Midbrain (tissue), 1 donor: ENCODE results near the gene PGM1.
A peak's percentile ranks its signal among the peaks of the same experiment; 100 is the strongest.
"Not testable (repeated sequence)": the region's sequence is repeated elsewhere in the genome, so short reads cannot be mapped to it uniquely, and the experiment has no call there.

Experiments
- DNase-seq: peaks from one replicate; lab custom pipeline; 2025; lab: John Stamatoyannopoulos, UW

The PGM1 gene

DNA sequence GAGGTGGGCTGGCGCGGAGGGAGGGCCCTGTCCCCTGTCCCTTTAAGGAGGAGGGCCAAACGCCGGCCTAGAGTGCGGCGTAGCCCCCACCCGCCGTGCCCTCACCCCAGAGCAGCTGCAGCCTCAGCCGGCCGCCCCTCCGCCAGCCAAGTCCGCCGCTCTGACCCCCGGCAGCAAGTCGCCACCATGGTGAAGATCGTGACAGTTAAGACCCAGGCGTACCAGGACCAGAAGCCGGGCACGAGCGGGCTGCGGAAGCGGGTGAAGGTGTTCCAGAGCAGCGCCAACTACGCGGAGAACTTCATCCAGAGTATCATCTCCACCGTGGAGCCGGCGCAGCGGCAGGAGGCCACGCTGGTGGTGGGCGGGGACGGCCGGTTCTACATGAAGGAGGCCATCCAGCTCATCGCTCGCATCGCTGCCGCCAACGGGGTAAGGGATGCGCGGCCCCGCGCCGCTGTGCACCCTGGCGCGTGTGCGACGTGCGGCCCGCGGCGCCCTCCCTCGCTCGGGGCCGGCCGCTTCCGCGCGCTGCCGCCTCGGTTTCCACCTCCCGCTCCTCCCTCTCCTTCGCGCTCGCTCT, at the start of gene PGM1:
PGM1 (plus strand) TSS at position 109 of the 583 bp plus-strand sequence; CDS start at position 187, 78 bp downstream.
- peak; percentile 74 for DNase-seq

DNA sequence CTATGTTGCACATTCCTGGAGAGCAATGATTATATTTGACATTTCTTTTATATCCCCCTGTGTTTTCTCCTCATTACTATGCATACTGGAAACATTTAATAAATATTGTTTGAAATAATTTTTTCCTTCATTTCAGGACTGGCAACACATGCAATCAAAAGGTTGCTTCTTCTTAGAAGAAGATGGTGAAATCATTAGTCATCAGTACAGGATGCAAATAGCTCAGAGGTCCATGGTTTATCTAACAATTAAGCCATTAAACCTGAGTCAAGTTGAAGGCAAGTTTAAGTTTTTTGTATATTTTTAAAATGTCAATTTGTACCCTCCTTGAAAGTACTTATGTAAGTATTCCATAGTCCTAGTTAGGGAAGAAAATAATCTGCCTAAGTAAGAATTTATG, 47.4 kb upstream of the PGM1 start:
- DNase-seq: no peak

DNA sequence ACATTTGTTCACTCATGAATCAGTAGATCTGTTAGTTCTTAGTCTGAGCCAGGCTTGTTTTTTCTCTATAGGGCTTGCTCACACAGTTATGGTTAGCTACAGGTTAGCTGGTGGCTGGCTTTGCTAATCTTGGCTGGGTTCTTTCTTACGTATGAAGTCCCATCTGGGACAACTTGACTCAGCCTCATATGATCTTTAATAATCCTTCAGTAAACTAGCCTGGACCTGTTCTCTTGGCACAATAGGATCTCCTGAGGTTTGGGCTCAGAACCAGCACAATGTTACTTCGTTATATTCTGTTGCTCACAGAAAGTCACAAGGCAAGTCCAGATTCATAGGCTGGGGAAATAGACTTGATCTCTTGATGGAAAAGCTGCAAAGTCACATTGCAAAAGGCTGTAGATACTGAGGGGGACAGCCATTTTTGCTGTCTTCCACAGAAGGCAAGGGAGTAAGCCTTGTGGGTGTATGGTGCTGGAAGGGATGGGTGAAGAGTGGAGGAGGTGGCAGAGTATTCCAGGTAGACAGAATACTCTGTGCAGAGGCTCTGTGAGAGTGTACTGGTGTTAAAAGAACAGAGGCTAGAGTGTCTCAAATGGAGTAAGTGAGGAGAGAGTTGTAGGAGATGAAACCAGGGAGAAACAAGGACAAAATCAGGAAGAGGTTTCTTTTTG, 45.5 kb upstream of the PGM1 start:
- no peak for DNase-seq

DNA sequence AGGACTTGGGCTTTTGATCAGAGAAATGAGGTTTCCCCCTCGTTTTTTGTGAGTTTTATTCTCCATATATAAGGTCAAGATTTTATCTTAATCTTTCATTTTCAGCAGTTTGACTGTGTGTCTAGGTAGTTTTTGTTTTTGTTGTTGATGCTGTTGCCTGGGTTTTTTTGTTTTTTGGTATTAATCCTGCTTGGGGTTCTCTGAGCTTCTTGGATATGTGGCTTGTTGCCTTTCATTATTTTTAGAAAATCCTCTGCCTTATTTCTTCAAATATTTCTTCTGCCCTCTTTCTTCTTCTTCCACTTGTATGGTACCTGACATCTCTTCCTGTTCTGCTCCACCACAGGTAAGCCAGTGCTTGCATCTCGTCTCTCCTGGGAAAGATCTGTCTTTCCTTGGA, 44.9 kb upstream of the PGM1 start:
- DNase-seq: no peak

DNA sequence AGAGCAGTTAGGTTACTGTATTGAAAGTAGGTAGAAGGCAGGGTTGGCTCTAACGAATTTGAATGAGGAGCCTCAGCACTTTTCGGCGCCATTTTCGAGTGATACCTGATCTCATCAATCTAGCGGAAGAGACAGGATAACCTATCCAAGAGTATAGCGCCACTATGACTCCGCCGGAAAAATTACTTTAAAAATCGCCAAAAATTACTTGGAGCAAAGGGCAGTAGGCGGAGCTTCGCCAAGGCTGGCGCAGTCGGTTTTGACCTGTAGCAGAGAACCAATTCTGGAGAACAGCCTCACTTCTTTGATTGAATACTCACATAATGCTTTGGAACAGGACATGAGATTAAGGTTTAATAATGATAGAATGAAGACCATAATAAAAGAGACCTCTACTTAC, 44.3 kb upstream of the PGM1 start:
- no peak for DNase-seq

DNA sequence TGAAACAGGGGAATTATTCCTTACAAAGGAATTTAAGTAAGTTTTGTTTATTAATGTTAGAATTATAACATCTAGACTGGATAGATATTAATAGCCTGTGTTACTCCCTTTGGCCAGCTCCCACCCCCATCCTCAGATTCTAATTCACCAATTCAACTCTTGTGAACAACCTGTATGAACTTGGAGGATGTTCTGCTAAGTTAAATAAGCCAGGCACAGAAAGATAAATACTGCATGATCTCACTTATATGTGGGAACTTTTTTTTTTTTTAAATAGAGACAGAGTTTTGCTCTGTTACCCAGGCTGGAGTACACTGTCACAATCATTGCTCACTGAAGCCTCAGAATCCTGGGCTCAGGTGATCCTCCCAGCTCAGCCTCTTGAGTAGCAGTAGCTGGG, 37.7 kb upstream of the PGM1 start:
- no peak for DNase-seq

DNA sequence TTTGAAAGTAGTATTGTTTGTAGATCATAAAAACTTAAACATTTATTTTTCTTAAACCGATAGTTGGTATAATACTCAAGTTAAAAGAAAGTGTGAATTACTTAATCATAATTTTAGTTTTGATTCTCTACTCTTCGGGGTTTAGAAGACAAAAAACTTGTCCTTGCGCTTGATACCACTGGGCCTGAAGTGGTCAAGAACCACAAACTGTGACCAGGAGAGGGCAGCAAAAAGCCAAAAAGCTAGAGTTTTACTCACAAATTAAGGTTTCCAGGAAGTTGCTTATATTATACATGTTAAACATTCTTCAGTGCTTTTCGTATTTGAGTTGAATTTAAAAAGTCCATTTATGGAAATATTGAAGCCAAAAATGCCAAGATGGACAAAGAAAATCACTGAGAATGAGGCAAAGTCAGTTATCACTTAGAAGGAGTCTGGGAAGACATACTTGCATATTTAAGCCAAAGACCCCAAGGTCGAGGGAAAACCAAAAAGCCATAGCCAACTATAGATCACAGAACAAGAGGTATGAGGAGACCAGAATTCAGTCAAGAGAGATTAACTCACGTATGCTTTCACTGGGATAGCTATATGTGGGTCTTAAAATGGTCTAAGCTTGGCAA, 35.7 kb upstream of the PGM1 start:
- peak; percentile 20 for DNase-seq

DNA sequence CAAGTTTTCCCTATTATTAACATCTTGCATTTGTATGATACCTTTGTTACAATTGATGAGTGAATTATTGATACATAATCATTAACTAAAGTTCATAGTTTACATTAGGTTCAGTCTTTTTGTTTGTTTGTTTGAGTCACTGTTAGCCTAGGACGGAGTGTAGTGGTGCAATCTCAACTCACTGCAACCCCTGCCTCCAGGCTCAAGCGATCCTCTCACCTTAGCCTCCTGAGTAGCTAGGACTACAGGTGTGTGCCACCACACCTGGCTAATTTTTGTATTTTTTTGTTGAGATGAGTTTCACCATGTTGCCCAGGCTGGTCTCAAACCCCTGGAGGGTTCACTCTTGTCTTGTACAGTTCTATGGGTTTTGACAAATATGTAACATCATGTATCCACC, 33.9 kb upstream of the PGM1 start:
- DNase-seq: no peak

DNA sequence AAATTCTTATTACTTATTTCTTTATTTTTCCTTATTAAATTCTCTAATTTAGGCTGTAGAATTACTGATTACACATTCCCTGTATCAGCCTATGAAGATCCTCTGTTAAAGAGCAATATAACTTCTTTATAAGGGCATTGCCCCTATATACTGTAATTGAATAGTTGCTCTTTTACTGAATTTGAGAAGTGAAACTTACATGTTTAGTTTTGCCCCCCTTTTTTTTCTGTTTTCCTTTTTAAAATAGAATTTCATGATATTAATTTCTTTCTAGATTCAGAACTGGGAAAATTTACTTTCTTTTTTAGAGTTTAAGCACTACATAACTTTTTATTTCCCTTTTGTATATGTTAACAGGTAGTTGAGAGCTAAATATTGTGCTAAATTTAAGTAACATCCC, 29.5 kb upstream of the PGM1 start:
- no peak for DNase-seq

DNA sequence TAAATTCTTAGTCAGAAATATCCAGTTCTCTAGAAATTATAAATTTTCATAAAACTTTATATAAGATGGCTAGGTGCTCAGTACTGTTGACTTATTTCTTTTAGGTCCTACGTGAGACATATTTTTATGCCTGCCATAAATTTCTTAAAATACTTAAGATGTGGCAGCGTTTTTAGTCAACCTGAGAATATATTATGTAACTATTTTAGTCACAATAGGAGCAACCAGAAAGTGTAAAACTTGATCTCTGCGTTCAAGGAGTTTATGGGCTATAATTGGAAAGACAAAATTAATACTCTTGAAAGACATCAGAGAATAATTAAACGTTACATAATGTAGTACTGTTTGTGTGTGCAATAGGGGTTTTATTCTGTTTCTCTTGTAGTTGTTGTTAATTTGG, 24.1 kb upstream of the PGM1 start:
- DNase-seq: no peak

DNA sequence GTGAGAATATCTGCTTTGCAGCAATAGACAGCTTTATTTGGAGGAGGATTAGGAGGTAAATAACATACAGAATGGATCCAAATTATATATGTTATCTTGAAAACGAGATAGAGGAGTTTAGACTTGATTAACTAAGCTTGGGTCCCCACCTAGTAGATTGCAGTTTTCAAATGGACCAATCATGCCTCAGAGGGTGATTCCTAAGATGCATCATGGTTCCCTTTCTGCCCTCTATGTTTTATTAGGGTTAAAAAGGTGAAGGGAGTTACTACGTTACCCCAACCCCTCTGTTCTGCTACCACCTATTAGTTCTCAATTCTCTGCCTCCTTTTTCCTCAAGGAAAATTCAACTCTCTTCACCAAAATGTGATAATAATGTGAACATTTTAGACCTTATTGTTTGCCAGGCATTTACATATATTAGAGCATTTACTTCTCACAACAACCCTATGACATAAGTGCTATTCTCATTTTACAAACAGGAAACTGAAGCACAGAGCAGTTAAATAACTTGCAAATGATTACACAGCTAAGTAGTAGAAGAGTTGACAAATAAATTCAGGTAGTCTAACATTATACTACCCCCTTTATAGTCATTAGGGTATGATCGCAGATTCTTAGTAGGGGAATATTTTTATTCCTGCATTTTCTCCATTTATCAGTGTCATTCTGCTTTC, 23.4 kb upstream of the PGM1 start:
- no peak for DNase-seq

DNA sequence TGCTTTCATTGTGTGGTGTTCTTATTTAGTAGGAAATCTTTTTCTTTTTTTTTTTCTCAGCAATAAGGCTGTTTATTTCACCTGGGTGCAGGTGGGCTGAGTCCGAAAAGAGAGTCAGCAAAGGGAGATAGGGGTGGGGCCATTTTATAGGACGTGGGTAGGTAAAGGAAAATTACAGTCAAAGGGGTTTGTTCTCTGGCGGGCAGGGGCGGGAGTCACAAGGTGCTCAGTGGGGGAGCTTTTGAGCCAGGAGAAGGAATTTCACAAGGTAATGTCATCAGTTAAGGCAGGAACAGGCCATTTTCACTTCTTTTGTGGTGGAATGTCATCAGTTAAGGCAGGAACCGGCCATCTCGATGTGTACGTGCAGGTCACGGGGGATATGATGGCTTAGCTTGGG, 20.5 kb upstream of the PGM1 start:
- not testable (repeated sequence) for DNase-seq

DNA sequence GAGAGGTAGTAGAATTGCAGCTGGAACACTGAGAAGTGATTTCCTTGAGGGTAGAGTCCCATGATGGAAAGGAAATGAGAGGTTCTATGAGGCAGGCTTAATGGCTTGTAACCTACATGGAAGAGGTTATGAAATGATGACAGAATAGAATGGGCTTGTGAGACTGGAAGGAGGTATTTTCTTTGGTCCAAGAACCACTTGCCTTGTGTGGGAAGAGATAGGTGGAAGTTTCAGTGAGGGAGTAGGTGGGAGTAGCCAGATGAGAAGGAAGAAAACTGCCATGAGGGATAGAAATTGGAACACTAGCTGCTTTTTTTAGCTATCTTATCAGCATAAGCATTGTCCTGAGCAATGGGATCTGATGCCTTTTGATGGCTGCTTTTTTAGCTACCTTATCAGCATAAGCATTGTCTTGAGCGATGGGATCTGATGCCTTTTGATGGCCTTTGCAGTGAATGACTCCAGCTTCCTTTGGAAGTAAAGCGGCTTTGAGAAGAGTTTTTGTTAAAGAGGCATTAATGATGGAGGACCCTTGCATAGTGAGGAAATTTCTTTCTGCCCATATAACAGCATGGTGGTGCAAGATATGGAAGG, 18.9 kb upstream of the PGM1 start:
- DNase-seq: not testable (repeated sequence)

DNA sequence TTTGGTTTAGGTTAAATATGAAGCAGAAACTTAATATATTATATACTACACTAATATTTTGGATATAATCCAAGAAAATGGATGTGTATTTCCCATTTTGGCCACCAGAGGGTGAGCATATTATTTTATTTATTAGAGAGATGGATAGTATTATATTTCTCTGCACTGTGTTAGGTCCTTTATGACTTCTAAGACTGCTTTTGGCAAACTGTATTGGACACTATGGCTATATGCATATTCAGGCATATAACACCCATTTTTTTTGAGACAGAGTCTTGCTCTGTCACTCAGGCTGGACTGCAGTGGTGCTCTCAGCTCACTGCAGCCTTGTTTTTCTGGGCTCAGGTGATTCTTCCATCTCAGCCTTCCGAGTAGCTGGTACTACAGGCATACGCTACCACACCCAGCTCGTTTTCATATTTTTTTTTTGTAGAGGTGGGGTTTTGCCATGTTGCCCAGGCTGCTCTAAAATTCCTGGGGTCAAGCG, 17.8 kb upstream of the PGM1 start:
- DNase-seq: peak; percentile 1

DNA sequence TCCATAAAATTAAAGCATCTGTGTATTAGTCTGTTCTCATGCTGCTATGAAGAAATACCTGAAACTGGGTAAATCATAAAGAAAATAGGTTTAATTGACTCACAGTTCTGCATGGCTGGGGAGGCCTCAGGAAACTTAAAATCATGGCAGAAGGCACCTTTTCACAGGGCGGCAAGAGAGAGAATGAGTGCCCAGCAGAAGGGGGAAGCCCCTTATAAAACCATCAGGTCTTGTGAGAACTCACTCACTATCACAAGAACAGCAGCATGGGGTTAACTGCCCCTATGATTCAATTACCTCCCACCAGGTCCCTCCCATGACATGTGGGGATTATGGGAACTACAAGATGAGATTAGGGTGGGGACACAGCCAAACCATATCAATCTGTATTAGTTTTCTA, 6.9 kb upstream of the PGM1 start:
- DNase-seq: not testable (repeated sequence)

DNA sequence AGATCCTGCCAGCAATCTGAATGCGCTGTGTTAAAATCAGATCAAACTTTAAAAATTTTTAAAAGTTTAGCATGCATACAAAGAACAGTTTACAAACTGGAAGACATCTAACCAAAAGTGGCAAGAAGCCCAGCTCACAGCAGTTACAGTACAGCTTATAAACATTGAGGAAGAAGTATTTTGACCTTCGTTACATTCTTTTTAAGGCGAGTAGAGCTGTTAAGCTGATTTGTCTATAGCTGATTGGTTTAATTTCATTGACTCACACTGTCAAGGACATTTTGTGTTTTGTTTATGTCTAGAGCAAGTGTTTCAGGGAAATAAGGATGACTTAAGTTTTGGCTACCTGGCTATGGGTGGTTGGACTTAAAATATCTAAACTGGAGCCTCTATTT, 3.0 kb upstream of the PGM1 start:
- DNase-seq: no peak

DNA sequence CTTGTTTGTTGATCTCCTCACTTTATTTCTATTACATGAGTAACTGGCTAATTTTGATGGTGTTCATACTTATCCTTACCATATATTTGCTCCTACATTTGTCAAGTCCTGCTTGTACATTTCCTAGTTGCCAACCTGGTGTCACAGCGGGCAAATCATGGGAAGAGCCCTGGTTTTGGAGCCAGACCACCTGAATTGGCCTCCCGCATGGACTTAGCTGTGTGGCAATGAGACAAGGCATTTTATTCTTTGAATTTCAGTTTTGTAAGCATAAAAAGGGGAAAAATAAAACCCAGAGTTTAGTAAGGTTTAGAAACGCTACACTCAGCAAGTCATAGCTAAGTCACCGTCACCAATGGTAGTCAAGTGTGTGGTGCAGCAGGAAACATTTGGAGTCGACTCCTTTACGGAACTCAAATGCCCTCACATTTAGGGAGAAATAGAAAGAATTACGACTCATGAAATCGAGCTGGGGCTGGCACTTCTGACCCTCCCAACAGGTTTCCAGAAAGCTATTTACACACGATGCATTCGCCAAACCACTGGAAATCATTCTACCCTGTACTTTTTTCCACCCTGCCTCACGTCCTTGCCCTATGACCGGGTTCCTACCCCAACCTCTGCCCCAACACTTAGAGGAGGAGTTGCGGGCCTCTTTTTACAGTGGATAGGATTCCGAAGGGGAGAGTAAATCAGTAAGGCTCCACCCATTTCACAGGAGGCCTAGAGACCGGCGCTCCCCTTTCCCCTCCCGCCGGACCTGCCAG, 492 bp upstream of the PGM1 start:
- peak; percentile 45 for DNase-seq

DNA sequence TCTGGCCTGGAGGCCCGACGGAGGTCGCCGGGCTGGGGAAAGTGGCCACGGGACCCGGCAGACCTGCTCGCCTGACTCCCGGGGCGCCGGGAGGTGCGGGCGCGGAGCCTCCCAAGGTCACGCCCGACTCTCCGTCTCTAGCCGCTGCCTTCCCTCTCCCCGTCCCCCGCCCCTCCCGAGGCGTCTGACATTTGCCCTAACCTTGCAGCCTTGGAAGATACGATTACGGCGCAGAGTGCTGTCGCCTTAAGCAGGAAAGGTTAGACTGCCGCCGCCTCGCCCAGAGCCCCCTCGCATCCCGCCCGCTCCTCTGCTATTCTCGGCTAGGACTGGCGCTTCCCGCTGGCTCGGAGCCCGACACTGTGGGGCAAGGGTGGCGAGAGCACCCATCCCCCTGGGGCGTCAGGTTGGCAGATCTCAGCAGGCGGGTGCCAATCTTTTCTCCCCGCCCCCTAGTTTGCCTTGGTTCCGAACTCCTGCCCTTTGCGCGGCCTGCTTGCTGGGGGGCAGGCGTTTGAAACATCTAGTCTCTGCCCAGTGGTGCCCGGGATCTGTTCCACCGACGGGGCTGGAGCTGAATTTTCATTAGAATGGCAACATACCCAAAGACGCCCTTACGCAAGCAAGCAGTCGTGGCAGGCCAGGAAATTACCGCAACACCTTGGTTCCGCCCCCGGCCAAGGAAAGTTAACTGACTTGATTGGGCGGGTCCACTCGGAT, 835 bp downstream of the PGM1 start:
- peak; percentile 65 for DNase-seq

DNA sequence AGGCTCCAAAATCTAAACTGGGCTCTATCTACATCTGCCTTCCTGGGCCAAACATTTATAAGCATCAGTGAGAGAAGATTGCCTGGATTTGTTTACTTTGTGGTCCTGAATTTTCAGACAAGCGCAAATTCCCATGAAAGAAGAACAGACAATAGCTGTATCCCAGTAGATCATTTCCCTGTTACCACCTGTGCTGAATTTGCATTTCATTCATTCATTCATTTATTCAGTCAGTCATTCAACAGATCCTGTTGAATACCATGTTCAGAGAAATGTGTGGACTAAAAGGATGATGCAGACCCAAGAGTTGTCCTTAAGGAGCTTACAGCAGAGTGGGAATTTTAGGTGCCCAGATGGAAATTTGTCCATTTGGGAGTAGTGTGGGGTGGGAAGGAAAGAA, 2.2 kb downstream of the PGM1 start:
- DNase-seq: no peak

DNA sequence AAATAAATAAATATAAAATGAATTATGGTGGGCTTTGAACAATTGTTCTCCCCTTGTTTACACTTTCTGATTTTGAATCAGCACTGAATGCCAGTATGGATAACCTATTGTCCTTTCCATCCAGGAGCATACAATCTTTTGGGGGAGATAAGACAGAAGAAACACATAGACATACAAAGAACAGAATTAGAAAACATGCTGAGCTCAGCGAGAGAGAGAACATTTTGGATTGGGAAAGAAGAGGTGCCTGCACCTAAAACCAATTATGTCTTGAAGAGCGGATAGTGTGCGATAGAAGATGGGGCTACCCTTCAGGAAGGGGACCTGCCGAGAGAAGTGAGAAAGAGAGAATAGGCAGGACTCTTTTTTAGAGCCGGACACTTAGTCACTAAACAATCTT, 6.6 kb downstream of the PGM1 start:
- DNase-seq: no peak

DNA sequence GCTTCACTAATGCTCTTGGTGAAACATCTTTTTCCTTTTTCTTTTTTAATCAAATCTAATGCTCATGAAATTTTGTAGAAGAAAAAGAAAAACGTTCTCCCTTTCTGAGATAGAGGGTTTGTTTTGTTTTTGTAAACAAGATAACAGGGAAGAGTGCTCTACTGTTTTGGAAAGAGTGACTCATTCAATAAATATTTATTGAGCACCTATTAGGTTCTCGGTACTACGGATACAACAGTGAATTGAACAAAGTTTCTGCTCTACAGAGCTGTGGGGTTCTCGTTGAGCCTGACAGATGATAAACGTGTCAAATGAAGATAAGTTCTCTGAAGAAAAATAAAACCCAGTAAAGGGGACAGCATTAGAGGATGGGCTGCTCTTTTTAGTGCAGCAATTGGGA, 7.0 kb downstream of the PGM1 start:
- no peak for DNase-seq
